ENCODE measurements around the gene BPGM.

The BPGM gene

GRCh38 chr7:134723892-134724291 lies 77.2 kb downstream of the BPGM start:
- Histone ChIP-seq H3K9me3 (no peaks in the 10 kb centered on the region; the same call in 1 of the 2 replicates), H3K4me3 (ENCODE audit: low read depth, low read length) (no peak overlapping the region), H3K36me3 (no peaks in the 10 kb centered on the region), H3K4me1 (no peaks in the 10 kb centered on the region), H3K27me3 (no peaks in the 10 kb centered on the region)
- no peak for DNase-seq
- no peak for TF ChIP-seq CTCF (IDR thresholded peaks at IDR 0.05; ENCODE audit: low read depth, low read length)

- Histone ChIP-seq H3K27me3 (no peaks in the 10 kb centered on the region), H3K4me1 (no peaks in the 10 kb centered on the region), H3K9me3 (no peaks in the 10 kb centered on the region; the same call in 1 of the 2 replicates), H3K36me3 (no peaks in the 10 kb centered on the region), H3K4me3 (ENCODE audit: low read depth, low read length) (no peak overlapping the region)
- TF ChIP-seq CTCF (IDR thresholded peaks at IDR 0.05; ENCODE audit: low read depth, low read length): peak; percentile 71
- peak; percentile 37 for DNase-seq
These were observed 78.0 kb downstream of the BPGM start for GRCh38 chr7:134724606-134725005.

GRCh38 chr7:134726581-134726980 lies 79.9 kb downstream of the BPGM start:
- H3K9me3 ChIP-seq: no peaks in the 10 kb centered on the region; the same call in 1 of the 2 replicates

GRCh38 chr7:134727711-134728110 lies 81.1 kb downstream of the BPGM start:
- H3K9me3 ChIP-seq: no peaks in the 10 kb centered on the region; the same call in 1 of the 2 replicates
- DNase-seq: no peak
- H3K36me3 ChIP-seq: no peaks in the 10 kb centered on the region
- no peaks in the 10 kb centered on the region for H3K27me3 ChIP-seq
- no peak for TF ChIP-seq CTCF (IDR thresholded peaks at IDR 0.05; ENCODE audit: low read depth, low read length)
- H3K4me3 ChIP-seq (ENCODE audit: low read depth, low read length): no peak overlapping the region
- H3K4me1 ChIP-seq: no peaks in the 10 kb centered on the region

More at GRCh38 chr7:134726581-134726980, 79.9 kb downstream of the BPGM start:
- Histone ChIP-seq H3K27me3 (no peaks in the 10 kb centered on the region), H3K36me3 (no peaks in the 10 kb centered on the region), H3K4me1 (no peaks in the 10 kb centered on the region), H3K4me3 (ENCODE audit: low read depth, low read length) (no peak overlapping the region)
- no peak for DNase-seq
- TF ChIP-seq CTCF (IDR thresholded peaks at IDR 0.05; ENCODE audit: low read depth, low read length): no peak

Data from BE2C (cell line).